ENCODE measurements around the gene ASNS. TPM values are rescaled to one million over a fixed set of nuclear protein-coding genes. Genes with fewer than 3 reads are reported as not detected.
A peak's percentile ranks its signal among the peaks of the same experiment; 100 is the strongest.

The ASNS gene
- total RNA-seq, 1 experiment from 2014 or later, result 111 TPM

- H3K27ac Mint-ChIP-seq, result no peak overlapping the region
- peaks cover 29% of the 10 kb centered on the region for H3K4me1 Mint-ChIP-seq
- peaks cover 47% of the 10 kb centered on the region for H3K27me3 Mint-ChIP-seq (ENCODE audit: low read depth)
- no peaks in the 10 kb centered on the region for H3K9me3 Mint-ChIP-seq
- DNase-seq (ENCODE audit: low spot score) (no peak), ATAC-seq (peak; percentile 12)
- peak overlapping the region; percentile 88 for H3K4me3 Mint-ChIP-seq
- peaks cover 4% of the 10 kb centered on the region; the same call in 1 of the 2 replicates for H3K36me3 Mint-ChIP-seq
- TF ChIP-seq, protein P1, sequence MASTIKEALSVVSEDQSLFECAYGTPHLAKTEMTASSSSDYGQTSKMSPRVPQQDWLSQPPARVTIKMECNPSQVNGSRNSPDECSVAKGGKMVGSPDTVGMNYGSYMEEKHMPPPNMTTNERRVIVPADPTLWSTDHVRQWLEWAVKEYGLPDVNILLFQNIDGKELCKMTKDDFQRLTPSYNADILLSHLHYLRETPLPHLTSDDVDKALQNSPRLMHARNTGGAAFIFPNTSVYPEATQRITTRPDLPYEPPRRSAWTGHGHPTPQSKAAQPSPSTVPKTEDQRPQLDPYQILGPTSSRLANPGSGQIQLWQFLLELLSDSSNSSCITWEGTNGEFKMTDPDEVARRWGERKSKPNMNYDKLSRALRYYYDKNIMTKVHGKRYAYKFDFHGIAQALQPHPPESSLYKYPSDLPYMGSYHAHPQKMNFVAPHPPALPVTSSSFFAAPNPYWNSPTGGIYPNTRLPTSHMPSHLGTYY (CRISPR knock-in tag; IDR thresholded peaks at IDR 0.05), result no peak
- TF ChIP-seq, protein P2, sequence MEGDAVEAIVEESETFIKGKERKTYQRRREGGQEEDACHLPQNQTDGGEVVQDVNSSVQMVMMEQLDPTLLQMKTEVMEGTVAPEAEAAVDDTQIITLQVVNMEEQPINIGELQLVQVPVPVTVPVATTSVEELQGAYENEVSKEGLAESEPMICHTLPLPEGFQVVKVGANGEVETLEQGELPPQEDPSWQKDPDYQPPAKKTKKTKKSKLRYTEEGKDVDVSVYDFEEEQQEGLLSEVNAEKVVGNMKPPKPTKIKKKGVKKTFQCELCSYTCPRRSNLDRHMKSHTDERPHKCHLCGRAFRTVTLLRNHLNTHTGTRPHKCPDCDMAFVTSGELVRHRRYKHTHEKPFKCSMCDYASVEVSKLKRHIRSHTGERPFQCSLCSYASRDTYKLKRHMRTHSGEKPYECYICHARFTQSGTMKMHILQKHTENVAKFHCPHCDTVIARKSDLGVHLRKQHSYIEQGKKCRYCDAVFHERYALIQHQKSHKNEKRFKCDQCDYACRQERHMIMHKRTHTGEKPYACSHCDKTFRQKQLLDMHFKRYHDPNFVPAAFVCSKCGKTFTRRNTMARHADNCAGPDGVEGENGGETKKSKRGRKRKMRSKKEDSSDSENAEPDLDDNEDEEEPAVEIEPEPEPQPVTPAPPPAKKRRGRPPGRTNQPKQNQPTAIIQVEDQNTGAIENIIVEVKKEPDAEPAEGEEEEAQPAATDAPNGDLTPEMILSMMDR (IDR thresholded peaks at IDR 0.05), result no peak
- TF ChIP-seq CREM (CRISPR knock-in tag; IDR thresholded peaks at IDR 0.05), result no peak
- TF ChIP-seq ZNF396 (CRISPR knock-in tag; IDR thresholded peaks at IDR 0.05; ENCODE audit: borderline replicate concordance), result no peak
- no peak for TF ChIP-seq ATF3 (CRISPR knock-in tag; conservative IDR thresholded peaks at IDR 0.05)
- no peak for TF ChIP-seq ZNF219 (CRISPR knock-in tag; IDR thresholded peaks at IDR 0.05; ENCODE audit: borderline replicate concordance)
- TF ChIP-seq GTF2I (CRISPR knock-in tag; conservative IDR thresholded peaks at IDR 0.05), result no peak
- no peak for TF ChIP-seq ZNF423 (CRISPR knock-in tag; IDR thresholded peaks at IDR 0.05)
- TF ChIP-seq HMGXB4 (CRISPR knock-in tag; IDR thresholded peaks at IDR 0.05), result no peak
- TF ChIP-seq ZNF232 (CRISPR knock-in tag; IDR thresholded peaks at IDR 0.05), result no peak
- no peak for TF ChIP-seq RELA (CRISPR knock-in tag; IDR thresholded peaks at IDR 0.05; ENCODE audit: borderline replicate concordance)
- TF ChIP-seq ESRRA (CRISPR knock-in tag; IDR thresholded peaks at IDR 0.05; ENCODE audit: borderline replicate concordance), result no peak
- TF ChIP-seq TEAD1 (CRISPR knock-in tag; IDR thresholded peaks at IDR 0.05), result no peak
- TF ChIP-seq NR2C2 (CRISPR knock-in tag; IDR thresholded peaks at IDR 0.05), result no peak
- TF ChIP-seq GABPB1 (CRISPR knock-in tag; IDR thresholded peaks at IDR 0.05), result no peak
- no peak for TF ChIP-seq NR3C1 (CRISPR knock-in tag; conservative IDR thresholded peaks at IDR 0.05; ENCODE audit: low read depth)
- TF ChIP-seq, protein P3, sequence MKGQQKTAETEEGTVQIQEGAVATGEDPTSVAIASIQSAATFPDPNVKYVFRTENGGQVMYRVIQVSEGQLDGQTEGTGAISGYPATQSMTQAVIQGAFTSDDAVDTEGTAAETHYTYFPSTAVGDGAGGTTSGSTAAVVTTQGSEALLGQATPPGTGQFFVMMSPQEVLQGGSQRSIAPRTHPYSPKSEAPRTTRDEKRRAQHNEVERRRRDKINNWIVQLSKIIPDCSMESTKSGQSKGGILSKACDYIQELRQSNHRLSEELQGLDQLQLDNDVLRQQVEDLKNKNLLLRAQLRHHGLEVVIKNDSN (CRISPR knock-in tag; IDR thresholded peaks at IDR 0.05), result no peak
- no peak for TF ChIP-seq NFYB (CRISPR knock-in tag; conservative IDR thresholded peaks at IDR 0.05; ENCODE audit: low read depth)
- TF ChIP-seq FOXP1 (CRISPR knock-in tag; IDR thresholded peaks at IDR 0.05; ENCODE audit: borderline replicate concordance), result no peak
- ChIA-PET CTCF (no interaction called here), POLR2A (no interaction called here)
These were observed 1.4 kb upstream of the ASNS start for GRCh38 chr7:97873606-97874005.

DNA sequence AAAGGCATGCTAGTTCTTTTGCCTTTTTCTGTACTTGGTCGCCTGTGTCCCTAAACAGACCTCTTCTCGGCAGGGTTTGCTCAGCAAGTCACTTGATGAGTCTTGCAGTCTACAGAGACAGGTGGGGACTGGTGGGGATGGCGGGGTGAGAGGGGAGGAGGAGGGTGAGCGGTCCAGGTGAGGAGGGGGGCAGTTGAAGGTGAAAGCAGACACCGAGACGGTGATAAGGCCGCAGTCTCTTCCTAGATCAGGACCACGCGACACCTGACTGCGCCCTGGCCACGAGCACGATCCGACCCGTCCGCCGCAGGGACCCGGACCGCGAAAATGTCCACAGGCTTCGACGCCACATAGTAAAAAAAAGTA lies 566 bp downstream of the ASNS start:
- DNase-seq (ENCODE audit: low spot score) (peak; percentile 44), ATAC-seq (peak; percentile 31)
- TF ChIP-seq ZNF671 (CRISPR knock-in tag; IDR thresholded peaks at IDR 0.05) (0 out of 2 replicates have a peak, but pooled peaks have one; percentile 0), CREB1 (CRISPR knock-in tag; IDR thresholded peaks at IDR 0.05) (0 out of 2 replicates have a peak, but pooled peaks have one; percentile 6), STAT6 (CRISPR knock-in tag; conservative IDR thresholded peaks at IDR 0.05; ENCODE audit: low read depth) (no peak), FOXJ3 (CRISPR knock-in tag; IDR thresholded peaks at IDR 0.05; ENCODE audit: borderline replicate concordance) (no peak)
- ChIA-PET POLR2A (interaction anchor here (1.1 to 1.4 kb wide), 5 partner anchors 15 to 755 kb away, joined by 3 to 14 read pairs (median 4); partner anchors contain the start of gene BAIAP2L1), CTCF (interaction anchor here (1.4 to 1.6 kb wide), 3 partner anchors 20 to 297 kb away, joined by 3 to 12 read pairs (median 3); no protein-coding TSS in a partner anchor)
- Mint-ChIP-seq H3K27ac (peak overlapping the region; percentile 45; the same call in 1 of the 2 replicates), H3K4me1 (peaks cover 29% of the 10 kb centered on the region), H3K27me3 (ENCODE audit: low read depth) (peaks cover 43% of the 10 kb centered on the region), H3K4me3 (peak overlapping the region; percentile 88), H3K9me3 (no peaks in the 10 kb centered on the region), H3K36me3 (peaks cover 8% of the 10 kb centered on the region)
